Caco-2 (cell line): ENCODE measurements around the gene IQCN. TPM values are rescaled to one million over a fixed set of nuclear protein-coding genes. Genes with fewer than 3 reads are reported as not detected.

Source experiments
- BruUV-seq: library from RNA; stranded (reverse); fragments of 400-500 nt; replicated peaks from 2 replicates; lab custom pipeline; 2021; lab: Mats Ljungman, UMichigan
- CTCF ChIA-PET: fragments of 300-600 bp; sonication (Branson Sonifier 250); formaldehyde crosslinking; loops from one replicate; lab custom pipeline; 2022; ENCODE audit warnings: antibody characterized with exemption; lab: Charles Lee
- POLR2A ChIA-PET: fragments of 300-600 bp; sonication (Branson Sonifier 250); formaldehyde crosslinking; loops from one replicate; lab custom pipeline; 2022; ENCODE audit warnings: antibody characterized with exemption; lab: Charles Lee
- DNase-seq, 2 experiments: peaks; one replicate each; pipeline versions ENCODE4 v3.0.0 to v3.0.0-alpha.2; 2020 to 2022
- H3K27me3 ChIP-seq: replicated peaks from 2 replicates; pipeline ENCODE4 v1.6.0; 2011; ENCODE audit warnings: low read length; ENCODE audit not compliant: control insufficient read depth, insufficient read depth
- H3K36me3 ChIP-seq: 2 replicates; pipeline ENCODE4 v1.5.1; 2011; ENCODE audit warnings: low read length; ENCODE audit not compliant: control insufficient read depth, insufficient read depth
- H3K4me1 ChIP-seq: fragments of 250-450 bp; sonication (Bioruptor Pico); 2 replicates; pipeline ENCODE4 v1.5.1; 2020; ENCODE audit warnings: mild to moderate bottlenecking
- H3K4me3 ChIP-seq: 2 replicates; pipeline ENCODE4 v1.5.1; 2011; ENCODE audit warnings: low read depth, mild to moderate bottlenecking, control low read depth, low read length
- H3K9me3 ChIP-seq: fragments of 250-450 bp; sonication (Bioruptor Pico); 2 replicates; pipeline ENCODE4 v1.5.1; 2020; ENCODE audit warnings: mild to moderate bottlenecking, moderate library complexity
- H3K27ac Mint-ChIP-seq: one replicate; pipeline ENCODE4 v1.8.0; 2022; ENCODE audit warnings: mixed read lengths; ENCODE audit not compliant: unreplicated experiment
- H3K27me3 Mint-ChIP-seq: one replicate; pipeline ENCODE4 v1.8.0; 2022; ENCODE audit warnings: mixed read lengths; ENCODE audit not compliant: insufficient read depth, unreplicated experiment
- H3K36me3 Mint-ChIP-seq: one replicate; pipeline ENCODE4 v1.8.0; 2022; ENCODE audit warnings: mild to moderate bottlenecking, mixed read lengths; ENCODE audit not compliant: insufficient read depth, unreplicated experiment
- H3K4me1 Mint-ChIP-seq: one replicate; pipeline ENCODE4 v1.8.0; 2022; ENCODE audit warnings: low read depth, mixed read lengths; ENCODE audit not compliant: unreplicated experiment
- H3K4me3 Mint-ChIP-seq: one replicate; pipeline ENCODE4 v1.8.0; 2022; ENCODE audit warnings: mild to moderate bottlenecking, moderate library complexity, mixed read lengths; ENCODE audit not compliant: unreplicated experiment
- H3K9me3 Mint-ChIP-seq: one replicate; pipeline ENCODE4 v1.8.0; 2022; ENCODE audit warnings: mixed read lengths; ENCODE audit not compliant: unreplicated experiment
- intact Hi-C: fragments of 100-400 bp; cut with micrococcal nuclease; formaldehyde crosslinking; loops from one replicate; pipeline ENCODE4 v1.10.0; 2022; ENCODE audit not compliant: unreplicated experiment
- total RNA-seq: library from RNA; stranded (reverse); gene quantifications from 2 replicates; pipeline ENCODE4 v1.2.3, GENCODE V29; 2022
- TF ChIP-seq, protein P1 (sequence below), 2 experiments: fragments of 200-600 bp in 1 of 2; IDR thresholded peaks; 1 replicate in 1 of 2; 2 replicates in 1 of 2; pipeline versions ENCODE4 v1.5.1 to v1.8.0; 2011 to 2022; ENCODE audit warnings: antibody characterized with exemption in 1 of 2, control low read depth in 1 of 2, inconsistent platforms in 1 of 2, low read depth in 1 of 2, low read length in 1 of 2, mild to moderate bottlenecking in 1 of 2, moderate library complexity in 1 of 2; ENCODE audit not compliant: insufficient read depth in 1 of 2, severe bottlenecking in 1 of 2, unreplicated experiment in 1 of 2

IQCN gene
- total RNA-seq, 1 experiment from 2014 or later, result 2.1 TPM

DNA sequence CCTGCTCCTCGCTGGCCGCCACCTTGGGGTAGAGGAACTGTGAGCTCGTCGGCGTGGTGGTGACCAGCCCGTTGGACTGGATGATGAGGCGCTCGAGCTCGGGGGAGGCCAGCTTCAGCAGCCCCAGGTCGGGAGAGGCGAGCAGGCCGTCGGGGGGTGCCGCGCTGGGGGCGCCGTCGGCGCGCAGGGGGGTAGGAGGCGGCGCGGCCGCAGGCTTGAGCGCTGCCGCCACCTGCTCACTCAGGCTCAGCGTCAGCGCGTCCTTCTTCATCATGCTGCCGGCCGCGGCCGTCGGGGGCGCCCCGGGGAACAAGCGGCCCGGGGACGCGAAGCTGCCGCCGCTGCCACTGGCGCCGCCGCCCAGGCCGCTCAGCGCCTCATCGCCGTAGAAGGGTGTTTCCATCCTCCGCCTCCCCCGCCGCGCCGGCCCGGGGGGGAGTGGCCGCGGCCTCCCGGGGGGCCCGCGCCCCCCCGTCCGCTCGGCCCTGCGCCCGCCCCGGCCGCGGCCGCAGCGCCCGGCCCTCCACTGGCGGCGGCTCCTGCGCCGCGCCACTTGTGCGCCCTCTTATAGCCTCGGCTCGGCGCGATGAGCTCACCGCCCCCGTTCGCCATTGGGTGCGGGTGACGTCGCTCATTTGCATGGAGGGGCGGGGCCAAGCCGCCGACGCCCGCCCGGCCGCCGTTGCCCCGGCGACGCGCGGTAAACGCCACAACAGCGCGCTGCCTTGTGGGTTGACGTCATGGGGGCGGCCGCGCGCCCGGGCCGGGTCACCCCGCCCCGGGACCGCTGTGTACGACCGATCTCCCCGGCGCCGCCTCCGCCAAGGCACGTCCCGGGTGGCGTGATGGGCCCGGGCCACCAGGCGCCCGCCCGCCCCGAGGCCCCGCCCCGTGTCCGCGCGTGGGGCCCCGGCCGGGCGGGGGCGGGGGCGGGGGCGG lies 7.1 kb upstream of the IQCN start, which contains the start of gene JUND:
TSS of gene JUND (minus strand) at position 541 of the 939 bp plus-strand sequence. CDS start at position 403, 138 bp downstream.
- peak; percentile 96 to 98 for DNase-seq
- Mint-ChIP-seq H3K4me1 (peaks cover 21% of the 10 kb centered on the region), H3K27ac (peak within 1 kb of the TSS; percentile 99), H3K9me3 (no peaks in the 10 kb centered on the region), H3K27me3 (peaks cover 6% of the 10 kb centered on the region), H3K36me3 (peaks cover 59% of the 10 kb centered on the region), H3K4me3 (peak within 1 kb of the TSS; percentile 93)
- no TSS peak for BruUV-seq
- CTCF ChIA-PET, result interaction anchor here (0.6 to 4.8 kb wide), 10 partner anchors 11 to 168 kb away, joined by 3 to 155 read pairs (median 4); partner anchors contain the start of genes GDF15 and LSM4
- Histone ChIP-seq H3K4me3 (peak within 1 kb of the TSS; percentile 94), H3K4me1 (peaks cover 23% of the 10 kb centered on the region), H3K36me3 (peaks cover 3% of the 10 kb centered on the region; the same call in 1 of the 2 replicates), H3K27me3 (no peaks in the 10 kb centered on the region), H3K9me3 (no peaks in the 10 kb centered on the region)
- intact Hi-C loops, result loop anchor here (1.0 kb wide), 1 partner anchor 11 kb away; no protein-coding TSS in a partner anchor
- POLR2A ChIA-PET, result interaction anchor here (0.5 to 4.8 kb wide), 37 partner anchors 10 to 861 kb away, joined by 3 to 225 read pairs (median 4); partner anchors contain the start of genes CCDC124, GDF15, KXD1 and LSM4
- TF ChIP-seq, protein P1, sequence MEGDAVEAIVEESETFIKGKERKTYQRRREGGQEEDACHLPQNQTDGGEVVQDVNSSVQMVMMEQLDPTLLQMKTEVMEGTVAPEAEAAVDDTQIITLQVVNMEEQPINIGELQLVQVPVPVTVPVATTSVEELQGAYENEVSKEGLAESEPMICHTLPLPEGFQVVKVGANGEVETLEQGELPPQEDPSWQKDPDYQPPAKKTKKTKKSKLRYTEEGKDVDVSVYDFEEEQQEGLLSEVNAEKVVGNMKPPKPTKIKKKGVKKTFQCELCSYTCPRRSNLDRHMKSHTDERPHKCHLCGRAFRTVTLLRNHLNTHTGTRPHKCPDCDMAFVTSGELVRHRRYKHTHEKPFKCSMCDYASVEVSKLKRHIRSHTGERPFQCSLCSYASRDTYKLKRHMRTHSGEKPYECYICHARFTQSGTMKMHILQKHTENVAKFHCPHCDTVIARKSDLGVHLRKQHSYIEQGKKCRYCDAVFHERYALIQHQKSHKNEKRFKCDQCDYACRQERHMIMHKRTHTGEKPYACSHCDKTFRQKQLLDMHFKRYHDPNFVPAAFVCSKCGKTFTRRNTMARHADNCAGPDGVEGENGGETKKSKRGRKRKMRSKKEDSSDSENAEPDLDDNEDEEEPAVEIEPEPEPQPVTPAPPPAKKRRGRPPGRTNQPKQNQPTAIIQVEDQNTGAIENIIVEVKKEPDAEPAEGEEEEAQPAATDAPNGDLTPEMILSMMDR (IDR thresholded peaks at IDR 0.05; ENCODE audit: insufficient read depth in 1 of 2, low read depth in 1 of 2, low read length in 1 of 2, severe bottlenecking in 1 of 2, unreplicated experiment in 1 of 2), result peak in 1 of 2 experiments; percentile 16

DNA sequence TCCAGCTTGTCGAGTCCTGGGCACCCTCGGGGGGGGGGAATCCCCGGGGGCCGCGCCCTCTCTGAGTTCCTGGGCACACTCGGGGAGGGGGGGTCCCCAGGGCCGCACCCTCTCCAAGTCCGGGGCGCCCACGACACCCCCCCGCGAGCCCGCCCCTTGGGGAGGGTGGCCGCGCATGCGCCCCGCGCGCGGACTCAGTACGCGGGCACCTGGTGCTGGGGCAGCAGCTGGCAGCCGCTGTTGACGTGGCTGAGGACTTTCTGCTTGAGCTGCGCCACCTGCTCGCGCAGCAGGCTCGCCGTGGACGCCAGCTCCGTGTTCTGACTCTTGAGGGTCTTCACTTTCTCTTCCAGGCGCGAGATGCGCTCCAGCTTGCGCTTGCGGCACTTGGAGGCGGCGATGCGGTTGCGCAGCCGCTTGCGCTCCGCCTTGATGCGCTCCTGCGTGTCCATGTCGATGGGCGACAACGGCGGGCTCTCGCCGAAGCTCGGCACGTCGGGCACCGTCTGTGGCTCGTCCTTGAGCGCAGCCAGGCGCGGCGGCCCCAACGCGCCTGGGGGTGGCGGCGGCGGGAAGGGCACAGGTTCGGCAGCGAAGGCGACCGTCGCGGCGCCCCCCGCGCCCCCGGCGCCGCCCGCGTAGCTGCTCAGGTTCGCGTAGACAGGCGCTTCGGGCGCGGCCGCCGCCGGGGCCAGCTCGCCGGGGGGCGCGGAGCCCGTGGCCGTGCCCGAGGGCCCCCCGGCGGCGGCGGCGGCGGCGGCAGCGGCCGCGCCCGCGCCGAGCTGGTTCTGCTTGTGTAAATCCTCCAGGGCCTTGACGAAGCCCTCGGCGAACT lies 6.2 kb upstream of the IQCN start:
- CTCF ChIA-PET, result interaction anchor here (0.7 to 4.8 kb wide), 13 partner anchors 9 to 167 kb away, joined by 3 to 155 read pairs (median 10); partner anchors contain the start of genes GDF15, LSM4, MPV17L2 and SSBP4
- peaks cover 20% of the 10 kb centered on the region for H3K4me1 Mint-ChIP-seq
- H3K4me3 Mint-ChIP-seq, result peak overlapping the region; percentile 93
- no TSS peak for BruUV-seq
- peak overlapping the region; percentile 99 for H3K27ac Mint-ChIP-seq
- no peaks in the 10 kb centered on the region for H3K9me3 ChIP-seq
- peaks cover 3% of the 10 kb centered on the region; the same call in 1 of the 2 replicates for H3K36me3 ChIP-seq
- peak; percentile 63 to 71 for DNase-seq
- no peaks in the 10 kb centered on the region for H3K27me3 ChIP-seq
- H3K4me3 ChIP-seq, result peak overlapping the region; percentile 94
- TF ChIP-seq, protein P1 (IDR thresholded peaks at IDR 0.05; ENCODE audit: insufficient read depth in 1 of 2, low read depth in 1 of 2, low read length in 1 of 2, severe bottlenecking in 1 of 2, unreplicated experiment in 1 of 2), result no peak
- intact Hi-C loops, result no loop called here
- H3K4me1 ChIP-seq, result peaks cover 27% of the 10 kb centered on the region
- H3K36me3 Mint-ChIP-seq, result peaks cover 62% of the 10 kb centered on the region
- H3K27me3 Mint-ChIP-seq, result peaks cover 6% of the 10 kb centered on the region
- POLR2A ChIA-PET, result interaction anchor here (0.5 to 4.8 kb wide), 18 partner anchors 9 to 875 kb away, joined by 3 to 225 read pairs (median 8); partner anchors contain the start of genes BST2, GDF15, KXD1 and LSM4
- H3K9me3 Mint-ChIP-seq, result no peaks in the 10 kb centered on the region
